AG10803 (cell line): Measurements from ENCODE around the gene GFRAL.

Experiments used
- DNase-seq: peaks from one replicate; pipeline ENCODE4 v3.0.0; 2010; ENCODE audit warnings: low read depth
- H3K4me3 ChIP-seq: 2 replicates; pipeline ENCODE4 v1.5.1; 2011; ENCODE audit warnings: mild to moderate bottlenecking, low read length, control low read depth
- CTCF ChIP-seq: conservative IDR thresholded peaks from 2 replicates; pipeline ENCODE4 v1.5.1; 2011; ENCODE audit warnings: mild to moderate bottlenecking, low read length, control low read depth, inconsistent platforms

Gene GFRAL

GRCh38 chr6:55433446-55434130, 106.3 kb downstream of the GFRAL start:
- no peak overlapping the region for H3K4me3 ChIP-seq
- no peak for TF ChIP-seq CTCF
- DNase-seq = peak; percentile 62

GRCh38 chr6:55437141-55437540, 109.9 kb downstream of the GFRAL start:
- DNase-seq = no peak
- TF ChIP-seq CTCF = no peak
- no peak overlapping the region for H3K4me3 ChIP-seq

- no peak overlapping the region for H3K4me3 ChIP-seq
- no peak for TF ChIP-seq CTCF
Observed at GRCh38 chr6:55438203-55438602, 110.9 kb downstream of the GFRAL start.

GRCh38 chr6:55443238-55444134, 116.2 kb downstream of the GFRAL start:
- no peak for DNase-seq
- TF ChIP-seq CTCF = no peak
- no peak overlapping the region for H3K4me3 ChIP-seq

More at GRCh38 chr6:55438203-55438602, 110.9 kb downstream of the GFRAL start:
- DNase-seq = no peak

GRCh38 chr6:55445648-55446204, 118.5 kb downstream of the GFRAL start:
- peak; percentile 28 for DNase-seq
- no peak overlapping the region for H3K4me3 ChIP-seq
- TF ChIP-seq CTCF = peak; percentile 66

- H3K4me3 ChIP-seq = no peak overlapping the region
- TF ChIP-seq CTCF = no peak
- DNase-seq = no peak
Observed at GRCh38 chr6:55447891-55448290, 120.6 kb downstream of the GFRAL start.
